Cerebellar cortex (tissue), 1 donor: ENCODE results near the gene HCN2.
"Not testable (repeated sequence)": the region's sequence is repeated elsewhere in the genome, so short reads cannot be mapped to it uniquely, and the experiment has no call there.

Source experiments
- DNase-seq: peaks from one replicate; pipeline ENCODE4 v3.0.0-alpha.2; 2015; ENCODE audit warnings: low spot score

Gene HCN2

DNA sequence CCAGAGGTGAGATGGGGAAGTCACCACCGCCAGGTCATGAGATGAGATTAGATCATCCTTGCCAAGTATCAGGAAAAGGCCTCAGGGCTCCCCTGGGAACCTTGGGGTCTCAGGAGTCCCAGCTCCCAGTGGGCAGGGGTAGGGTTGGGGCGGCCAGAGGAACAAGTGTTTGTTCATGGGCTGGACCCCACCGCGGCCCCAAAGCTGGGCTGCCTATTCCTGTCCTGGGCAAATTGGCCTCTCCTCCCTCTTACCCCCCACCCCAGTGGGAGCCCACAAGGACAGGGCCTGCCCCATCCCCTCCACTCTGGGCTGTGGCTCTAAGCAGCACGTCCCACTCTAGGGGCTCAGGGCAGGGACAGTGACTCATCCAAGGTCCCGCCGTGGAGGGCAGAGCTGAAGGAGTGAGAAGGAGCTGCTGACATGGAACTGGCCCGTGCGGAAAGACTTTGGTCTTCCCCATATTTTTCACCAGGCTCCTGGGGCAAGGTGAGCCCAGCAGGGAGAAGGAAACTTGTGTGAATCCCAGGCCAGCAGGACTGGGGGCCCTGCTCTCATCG, 4.0 kb upstream of the HCN2 start:
- DNase-seq = no peak

DNA sequence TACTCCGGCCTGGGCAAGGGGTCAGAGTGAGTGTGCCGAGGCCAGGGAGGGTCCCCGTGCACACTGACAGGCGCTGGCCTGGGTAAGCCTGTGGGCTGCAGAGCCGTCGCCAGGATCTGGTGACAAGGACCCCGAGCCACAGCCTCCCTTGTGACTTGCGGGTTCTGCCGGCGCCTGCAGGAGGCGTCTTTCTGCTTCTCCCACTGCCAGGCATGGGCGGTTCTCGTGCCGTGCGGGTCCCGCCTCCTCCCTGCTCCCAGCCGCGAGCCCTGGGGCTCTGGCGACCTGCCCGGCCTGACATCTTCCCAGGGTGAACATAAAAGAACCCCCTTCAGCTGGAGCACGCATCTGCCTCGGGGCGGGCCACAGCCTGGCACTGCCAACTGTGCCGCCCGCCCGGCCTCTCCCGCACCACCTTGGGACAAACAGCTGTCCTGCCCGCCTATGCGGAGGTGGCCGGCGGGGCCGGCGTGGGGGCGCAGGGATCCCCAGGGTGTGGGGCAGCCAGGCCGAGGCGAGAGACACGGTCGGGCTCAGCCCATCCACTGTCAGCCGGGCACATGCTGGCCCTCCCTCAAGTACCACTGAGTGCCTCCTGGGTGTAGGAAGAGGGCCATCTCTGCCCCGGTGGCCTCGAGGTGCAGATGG, 1.5 kb upstream of the HCN2 start:
- DNase-seq = peak; percentile 69

DNA sequence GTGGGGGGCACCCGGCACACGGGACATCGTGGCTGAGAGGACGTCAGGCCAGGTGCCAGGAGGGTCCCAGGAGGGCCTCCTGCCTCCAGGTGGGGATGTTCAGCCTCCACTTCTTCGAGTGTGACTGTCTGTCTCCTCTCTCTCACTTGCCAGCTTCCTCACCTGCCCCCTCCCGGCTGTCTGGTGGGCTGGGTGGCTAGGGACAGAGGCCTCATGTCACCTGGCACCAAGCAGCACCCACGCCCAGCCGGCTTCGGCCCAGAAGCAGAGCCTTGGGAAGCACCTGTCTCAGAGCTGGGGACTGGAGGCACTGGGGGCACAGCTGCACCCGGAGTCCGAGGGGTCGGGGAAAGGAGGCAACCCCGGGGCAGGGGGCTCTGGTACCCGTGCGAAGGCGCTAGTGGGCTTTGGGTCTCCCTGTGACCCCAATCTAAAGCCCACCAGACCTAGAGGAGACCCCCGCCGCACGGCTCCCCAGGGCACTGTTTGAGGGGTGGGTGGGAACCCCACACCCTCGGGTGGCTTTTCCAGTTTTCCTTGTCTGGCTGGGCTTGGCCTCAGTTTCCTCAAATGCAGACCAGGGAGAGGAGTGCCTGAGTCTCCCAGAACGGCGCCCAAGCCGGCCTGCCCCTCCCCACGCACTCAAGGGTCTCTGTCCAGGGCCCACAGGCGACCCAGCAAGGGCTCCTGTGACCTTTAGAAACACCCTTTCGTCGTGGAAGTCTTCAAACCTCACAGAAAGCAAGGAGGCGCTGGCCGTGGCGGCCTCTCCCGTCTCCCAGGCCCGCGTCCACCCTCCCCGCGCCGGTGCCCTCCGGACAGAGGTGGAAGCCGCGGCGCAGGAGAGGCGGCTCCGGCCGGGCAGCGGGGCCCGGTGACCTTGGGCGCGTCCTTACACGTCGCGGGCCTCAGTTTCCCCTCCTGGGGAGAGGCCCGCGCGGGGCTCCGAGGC, 664 bp upstream of the HCN2 start:
- no peak for DNase-seq

- DNase-seq = no peak
These were observed 690 bp downstream of the HCN2 start for GRCh38 chr19:590396-590745.

- DNase-seq = no peak
These were observed 1.0 kb downstream of the HCN2 start for GRCh38 chr19:590750-591098.

- no peak for DNase-seq
These were observed 1.6 kb downstream of the HCN2 start for GRCh38 chr19:591099-591958.

- DNase-seq = no peak
These were observed 2.4 kb downstream of the HCN2 start for GRCh38 chr19:592101-592500.

- DNase-seq = no peak
These were observed 3.4 kb downstream of the HCN2 start for GRCh38 chr19:593055-593454.

GRCh38 chr19:593505-593904, 3.8 kb downstream of the HCN2 start:
- DNase-seq = no peak

- DNase-seq = no peak
These were observed 4.7 kb downstream of the HCN2 start for GRCh38 chr19:594265-594870.

- DNase-seq = no peak
These were observed 5.9 kb downstream of the HCN2 start for GRCh38 chr19:595326-596262.

GRCh38 chr19:596263-596655, 6.6 kb downstream of the HCN2 start:
- no peak for DNase-seq

- no peak for DNase-seq
These were observed 8.0 kb downstream of the HCN2 start for GRCh38 chr19:597406-598315.

- DNase-seq = no peak
These were observed 11.6 kb downstream of the HCN2 start for GRCh38 chr19:601310-601709.

- no peak for DNase-seq
These were observed 12.1 kb downstream of the HCN2 start for GRCh38 chr19:601790-602189.

- no peak for DNase-seq
These were observed 13.0 kb downstream of the HCN2 start for GRCh38 chr19:602391-603301.

GRCh38 chr19:603302-603639, 13.6 kb downstream of the HCN2 start:
- not testable (repeated sequence) for DNase-seq

- not testable (repeated sequence) for DNase-seq
These were observed 14.1 kb downstream of the HCN2 start for GRCh38 chr19:603779-604178.

DNA sequence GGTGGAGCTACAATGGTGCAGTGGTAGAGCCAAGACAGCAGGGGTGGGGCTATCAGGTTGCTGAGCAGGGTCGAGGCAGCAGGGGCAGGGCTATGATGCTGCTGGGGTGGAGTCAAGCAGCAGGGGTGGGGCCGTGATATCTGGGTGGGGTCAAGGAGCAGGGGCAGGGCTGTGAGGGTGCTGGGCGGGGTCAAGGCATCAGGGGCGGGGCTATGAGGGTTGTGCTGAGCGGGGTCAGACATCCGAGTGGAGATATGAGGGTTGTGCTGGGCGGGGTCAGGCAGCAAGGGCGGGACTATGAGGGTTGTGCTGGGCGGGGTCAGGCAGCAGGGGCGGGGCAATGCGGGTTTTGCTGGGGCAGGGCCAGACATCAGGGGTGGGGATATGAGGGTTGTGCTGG, 14.7 kb downstream of the HCN2 start:
- no peak for DNase-seq
